GM18867 (cell line): ENCODE results near the gene SETD3.

Source experiments
- ATAC-seq: cut with Tn5 transposase; IDR thresholded peaks from one replicate; pipeline ENCODE4 v1.9.1; 2021; ENCODE audit warnings: mild to moderate bottlenecking, moderate library complexity; ENCODE audit not compliant: unreplicated experiment

Gene SETD3

DNA sequence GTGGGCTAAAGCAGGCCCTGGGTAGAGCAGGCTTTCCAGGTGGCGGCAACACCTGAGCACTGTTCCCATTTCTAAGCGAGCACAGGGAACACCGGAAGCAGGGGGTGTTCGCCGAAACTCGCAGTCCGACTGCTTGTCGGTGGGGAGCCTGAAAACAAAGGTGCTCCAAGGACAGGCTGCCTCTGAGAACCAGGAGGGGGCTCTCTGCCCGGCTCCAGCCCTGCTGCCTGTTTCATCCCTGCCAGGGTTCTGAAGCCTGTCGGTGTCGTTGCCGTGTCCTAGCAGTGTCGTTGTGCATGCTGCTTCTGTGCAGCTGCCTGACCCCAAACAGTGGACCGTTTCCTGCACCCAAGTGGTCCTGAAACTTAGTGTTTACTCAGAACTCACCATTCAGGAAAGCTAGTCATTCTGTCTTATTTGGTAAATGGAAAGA is 22.3 kb upstream of the SETD3 start:
- ATAC-seq = no peak

DNA sequence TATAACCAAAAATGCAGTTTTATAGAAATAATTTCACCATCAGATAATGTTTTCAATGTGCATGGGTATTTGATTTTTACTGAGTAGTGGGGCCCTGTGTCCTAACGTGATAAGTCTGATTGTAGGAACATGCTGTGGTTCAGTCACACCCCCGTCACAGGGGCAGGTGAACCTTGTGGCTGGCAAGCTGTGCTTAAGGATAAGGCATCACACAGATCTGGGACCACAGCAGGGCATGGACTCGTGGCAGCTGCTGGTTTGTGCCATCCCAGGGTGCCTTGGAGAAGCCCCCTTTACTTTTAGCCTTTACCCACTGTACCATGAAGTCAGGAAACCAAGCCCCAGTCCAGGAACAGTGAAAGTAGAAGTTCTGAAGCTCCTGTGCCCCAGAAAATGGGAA is 17.2 kb upstream of the SETD3 start:
- ATAC-seq = no peak

DNA sequence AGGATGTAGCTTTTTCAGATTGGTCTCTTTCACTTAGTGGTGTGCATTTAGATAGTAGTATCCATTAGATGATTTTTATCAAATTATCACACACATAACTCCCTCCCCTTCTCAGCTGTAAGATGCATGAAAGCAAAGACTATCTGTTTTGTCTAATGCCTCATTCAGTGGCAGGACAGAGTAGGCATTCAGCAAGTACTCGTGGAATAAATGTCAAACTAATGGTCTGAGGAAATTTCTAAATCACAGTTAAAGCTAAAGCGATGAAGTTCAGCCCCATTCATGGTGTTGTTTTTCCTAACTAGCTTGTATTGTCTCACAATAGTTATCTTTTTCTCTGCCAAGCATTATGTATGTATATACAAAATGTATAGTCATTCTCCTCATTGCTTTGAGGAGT is 16.7 kb upstream of the SETD3 start:
- ATAC-seq = no peak

DNA sequence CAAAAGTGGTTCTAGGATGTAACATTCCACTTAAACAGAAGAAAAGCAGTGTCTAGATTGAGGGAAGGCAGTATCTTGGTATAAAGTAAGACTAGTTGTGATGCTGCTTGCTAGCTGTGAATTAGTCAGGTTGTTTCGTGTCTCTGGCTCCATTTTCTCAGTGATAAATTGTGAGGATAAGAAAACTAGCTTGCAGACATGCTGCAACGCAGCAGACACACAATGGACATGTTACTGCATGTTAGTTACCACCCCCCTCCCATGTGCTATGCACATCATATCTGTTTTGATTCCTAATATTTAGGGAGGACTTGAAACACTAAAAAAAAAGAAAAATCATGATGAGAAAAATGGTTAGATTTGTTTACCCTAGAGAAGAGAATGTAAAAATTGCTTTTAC is 3.4 kb upstream of the SETD3 start:
- no peak for ATAC-seq

DNA sequence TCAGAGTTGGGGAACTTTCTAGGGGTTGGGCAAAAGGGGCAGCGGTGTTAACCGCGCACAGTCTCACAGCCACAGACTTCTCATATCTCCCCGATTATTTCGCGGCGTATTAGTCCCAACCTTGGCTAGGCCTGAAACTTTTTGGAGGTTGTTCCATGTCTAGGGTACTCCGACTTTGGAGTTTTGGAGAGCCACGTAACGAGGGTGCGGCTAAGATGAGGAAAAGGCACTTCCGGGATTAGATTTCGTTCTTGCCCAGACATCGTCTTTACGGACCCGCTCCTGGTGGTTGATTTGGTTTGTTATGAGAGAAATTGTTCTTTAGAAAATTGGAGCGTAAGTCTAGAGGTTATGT is 1.1 kb upstream of the SETD3 start:
- no peak for ATAC-seq

DNA sequence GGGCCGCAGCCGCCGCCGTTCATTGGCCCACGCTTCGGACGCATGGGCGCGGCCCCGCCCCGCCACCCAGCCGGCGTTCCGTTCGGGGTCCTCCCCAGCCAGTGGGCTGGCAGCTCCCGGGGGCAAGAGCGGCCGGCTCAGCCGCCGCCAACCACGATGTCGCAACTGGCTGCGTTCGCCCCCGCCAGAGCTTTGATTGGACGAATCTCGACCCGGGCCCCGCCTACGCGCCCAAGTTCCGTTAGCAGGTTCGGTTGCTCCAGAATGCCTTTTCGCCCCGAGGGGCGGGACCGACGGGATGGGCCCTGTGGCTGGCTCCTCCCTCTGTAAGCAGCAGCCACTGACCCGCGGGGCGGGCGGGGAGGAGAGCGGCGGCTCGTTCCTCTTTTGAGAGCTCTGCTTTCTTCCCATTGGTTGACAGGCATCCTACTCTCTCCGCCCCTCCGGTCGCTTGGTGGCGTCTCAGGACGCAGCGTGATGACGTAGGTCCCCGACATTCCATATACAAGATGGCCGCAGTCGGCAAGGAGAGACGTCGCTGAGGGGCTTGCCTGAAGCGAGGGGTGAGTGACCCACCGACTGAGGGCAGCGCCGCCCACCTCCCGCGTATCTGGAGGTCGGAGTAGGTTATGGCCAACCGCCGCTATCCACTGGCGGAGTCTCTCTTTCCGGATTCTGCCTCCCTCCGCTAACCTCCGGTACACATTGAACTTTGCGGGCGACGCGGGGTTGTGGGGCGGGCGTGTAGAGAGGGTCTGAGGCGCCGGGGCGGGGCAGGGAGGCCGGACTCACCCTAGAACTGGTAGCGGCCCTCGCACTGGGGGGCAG is 472 bp upstream of the SETD3 start, which contains the start of gene CCNK:
CCNK (plus strand) TSS at position 493 of the 828 bp plus-strand sequence. CDS start 11,269 bp downstream, outside the sequence.
- peak; percentile 82 for ATAC-seq

DNA sequence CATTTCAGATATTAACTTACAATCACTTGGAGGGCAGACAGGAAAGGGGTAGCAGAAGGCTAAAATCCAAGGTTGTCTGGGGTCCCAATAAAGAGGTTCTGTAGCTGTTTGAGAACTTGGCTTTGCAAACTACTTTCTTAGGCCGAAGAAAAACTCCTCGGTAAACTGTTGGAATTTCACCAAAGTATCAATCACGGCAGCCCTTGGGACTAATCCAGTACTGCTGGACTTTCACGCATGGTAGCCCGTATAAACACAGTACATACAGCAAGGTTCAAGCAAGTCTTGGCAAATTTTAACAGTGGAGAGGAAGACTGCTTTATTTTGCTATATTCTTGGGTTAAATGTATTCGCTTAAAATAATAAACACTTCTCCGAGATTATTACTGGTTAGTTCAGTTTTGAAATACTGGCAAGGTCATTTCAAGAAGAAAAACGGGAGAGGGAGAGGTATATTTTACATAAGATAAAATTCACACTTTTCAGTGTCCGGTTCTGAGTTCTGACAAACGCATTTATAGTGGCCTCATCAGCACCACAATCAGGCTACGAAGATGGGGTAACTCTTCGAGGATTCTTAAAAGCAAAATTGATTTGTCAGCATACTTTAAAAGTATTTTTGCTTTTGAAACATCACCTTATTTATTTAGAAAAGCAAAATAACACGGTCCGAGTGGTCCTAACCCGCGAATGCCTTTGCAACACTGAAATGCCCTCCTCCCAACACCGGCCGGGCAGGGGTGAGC is 1.3 kb downstream of the SETD3 start:
- no peak for ATAC-seq

DNA sequence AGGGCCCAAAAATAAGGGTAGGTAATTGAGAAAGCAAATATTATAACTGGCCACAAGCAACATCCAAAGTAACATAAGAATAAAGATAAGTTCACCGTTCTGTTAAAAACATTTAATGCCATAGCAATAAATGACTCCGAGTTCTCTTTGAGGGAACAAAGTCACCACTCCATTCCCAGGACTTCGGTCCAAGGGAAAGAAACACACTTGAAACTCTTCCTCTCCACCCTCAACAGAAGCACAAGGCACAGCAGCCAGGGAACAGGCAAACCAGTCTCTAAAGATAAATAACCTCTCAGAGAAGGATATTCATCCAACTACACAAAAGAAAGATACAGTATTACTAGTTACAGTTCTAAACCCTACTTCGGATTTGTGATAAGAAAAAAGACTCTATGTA is 2.5 kb downstream of the SETD3 start:
- ATAC-seq = no peak

DNA sequence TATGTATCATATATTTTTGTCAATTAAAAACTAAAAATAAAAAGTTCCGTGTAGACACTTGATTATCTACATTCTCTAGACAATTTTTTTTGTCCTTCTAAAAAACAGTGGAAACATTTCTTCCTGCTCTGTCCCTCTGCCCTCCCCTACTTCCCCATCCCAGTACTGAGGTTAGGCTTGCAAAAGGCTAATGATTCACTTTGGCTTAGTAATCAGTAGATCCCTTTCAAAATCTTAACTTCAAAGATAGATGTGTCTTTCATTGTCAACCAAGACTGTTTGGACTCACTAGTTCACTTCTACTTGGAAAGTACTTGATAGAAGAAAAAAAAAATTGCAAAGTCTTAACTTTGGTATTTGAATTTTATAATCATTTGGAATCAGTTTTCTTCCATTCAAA is 3.8 kb downstream of the SETD3 start:
- ATAC-seq = no peak

DNA sequence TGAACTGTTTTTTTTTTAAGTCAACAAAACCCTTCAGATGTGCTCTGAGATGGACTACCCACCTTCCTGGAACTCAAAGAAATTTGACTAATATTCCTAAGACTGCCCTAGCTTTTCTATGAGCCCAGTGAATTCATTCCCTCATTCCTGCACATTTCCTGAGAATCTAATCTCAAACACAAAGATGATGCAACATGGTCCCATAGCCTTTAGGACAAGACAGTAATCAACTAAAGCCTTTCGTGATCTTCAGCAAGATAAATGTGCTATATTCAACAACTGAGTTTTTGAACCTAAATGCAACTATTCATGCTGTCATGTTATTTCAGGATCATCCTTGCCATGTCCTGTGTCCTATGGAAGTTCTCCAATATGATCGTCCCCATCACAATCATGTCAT is 5.0 kb downstream of the SETD3 start:
- ATAC-seq = no peak

DNA sequence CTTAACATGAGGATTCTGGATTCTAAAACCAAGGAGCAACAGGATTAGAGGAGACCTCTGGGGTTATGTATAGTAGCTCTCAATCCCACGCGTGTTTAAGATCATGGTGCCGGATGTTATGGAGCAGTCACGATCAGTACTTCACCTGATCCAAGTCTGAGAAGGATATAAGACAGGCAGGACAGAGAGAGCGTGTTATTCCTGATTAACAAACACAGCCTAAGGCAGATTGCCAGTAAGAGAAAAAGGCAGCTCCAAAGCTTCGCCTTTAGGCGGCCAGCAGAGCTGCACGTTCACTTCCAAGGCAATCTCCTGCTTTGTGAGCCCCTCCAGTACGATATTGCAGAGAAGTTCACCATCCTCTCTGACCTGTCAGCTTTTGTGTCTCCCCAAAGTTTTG is 5.5 kb downstream of the SETD3 start:
- no peak for ATAC-seq

DNA sequence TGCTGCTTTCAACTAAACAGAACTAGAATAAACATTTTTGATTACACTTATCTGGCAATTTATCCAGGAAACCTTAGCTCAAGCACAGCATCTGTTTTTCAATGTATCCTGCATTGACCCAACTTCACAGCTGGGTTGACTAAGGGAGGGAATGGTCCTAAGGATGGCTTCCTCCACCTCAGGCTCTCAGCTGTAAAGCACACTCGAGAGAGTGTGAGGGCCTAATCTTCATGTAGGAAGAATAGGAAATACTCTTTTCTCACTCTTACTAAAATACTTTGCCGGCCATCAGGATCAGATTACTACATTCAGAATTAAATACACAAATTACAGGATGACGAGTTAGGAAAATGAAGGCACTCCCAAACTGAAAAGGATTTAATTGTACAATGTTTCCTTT is 7.2 kb downstream of the SETD3 start:
- no peak for ATAC-seq

DNA sequence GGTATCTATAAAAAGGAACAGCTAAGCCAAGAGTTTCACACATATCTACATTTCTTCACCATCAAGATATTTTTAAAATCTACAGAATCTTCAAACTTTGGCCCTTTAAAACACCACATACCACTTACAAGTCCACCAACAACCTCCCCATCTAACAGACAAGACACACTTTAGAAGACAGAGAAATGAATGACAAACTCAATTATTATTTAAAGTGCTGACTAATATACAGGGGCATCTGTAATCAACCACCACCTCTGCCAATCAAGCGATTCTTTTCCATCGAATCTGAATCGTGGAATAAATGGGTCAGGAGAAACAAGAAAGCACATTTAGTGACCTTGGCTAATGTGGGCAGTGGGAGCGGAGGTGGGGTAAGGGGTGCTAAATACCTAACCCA is 7.7 kb downstream of the SETD3 start:
- no peak for ATAC-seq

DNA sequence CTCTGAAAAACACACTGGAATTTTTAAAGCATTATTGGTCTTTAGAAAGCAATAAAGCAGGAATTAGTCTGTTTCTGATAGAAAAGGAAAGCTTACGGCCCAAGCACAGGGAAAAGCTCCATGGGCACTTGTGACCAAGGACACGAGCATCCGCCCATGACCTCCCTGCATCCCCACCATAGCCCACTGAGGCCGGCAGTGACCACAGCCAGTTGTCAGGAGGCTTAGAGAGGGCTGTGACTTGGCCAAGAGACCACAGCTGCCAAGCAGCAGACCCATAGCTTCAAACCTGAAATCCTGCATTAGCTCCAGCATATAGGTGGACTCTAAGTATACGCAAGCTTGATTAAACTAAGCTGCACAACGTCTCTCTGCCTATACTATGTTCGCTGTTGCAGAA is 8.9 kb downstream of the SETD3 start:
- no peak for ATAC-seq

DNA sequence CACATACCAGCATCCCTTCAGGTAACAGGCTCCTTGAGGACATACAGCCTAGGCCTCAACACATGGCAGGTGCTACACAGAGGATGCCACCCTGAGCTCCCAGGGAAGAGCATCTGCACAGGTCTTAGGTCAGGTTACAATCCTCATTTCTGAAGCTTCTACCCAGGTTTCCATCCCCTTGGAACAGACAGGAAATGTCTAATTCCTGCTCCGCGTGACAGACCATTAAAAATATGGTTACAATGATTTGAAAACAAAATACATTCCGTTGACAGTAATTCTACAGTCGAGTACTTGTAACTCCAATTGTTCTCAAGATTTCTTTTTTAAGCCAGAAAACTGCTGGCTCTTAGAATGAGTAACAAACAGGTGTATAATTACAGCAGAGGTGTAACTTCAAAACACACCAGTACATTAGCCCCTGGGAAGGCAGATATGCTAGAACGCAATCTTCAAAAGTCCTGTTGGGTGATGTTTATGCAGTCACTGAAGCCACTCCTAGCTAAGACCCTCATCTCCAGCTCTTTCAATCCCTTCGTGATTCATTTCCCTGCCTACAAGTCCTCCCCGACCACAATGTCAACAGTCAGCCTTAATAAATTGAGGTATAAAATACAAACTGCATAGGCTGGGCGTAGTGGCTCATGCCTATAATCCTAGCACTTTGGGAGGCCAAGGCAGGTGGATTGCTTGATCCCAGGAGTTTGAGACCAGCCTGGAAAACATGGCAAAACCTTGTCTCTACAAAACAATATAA is 11.6 kb downstream of the SETD3 start:
- ATAC-seq = no peak

DNA sequence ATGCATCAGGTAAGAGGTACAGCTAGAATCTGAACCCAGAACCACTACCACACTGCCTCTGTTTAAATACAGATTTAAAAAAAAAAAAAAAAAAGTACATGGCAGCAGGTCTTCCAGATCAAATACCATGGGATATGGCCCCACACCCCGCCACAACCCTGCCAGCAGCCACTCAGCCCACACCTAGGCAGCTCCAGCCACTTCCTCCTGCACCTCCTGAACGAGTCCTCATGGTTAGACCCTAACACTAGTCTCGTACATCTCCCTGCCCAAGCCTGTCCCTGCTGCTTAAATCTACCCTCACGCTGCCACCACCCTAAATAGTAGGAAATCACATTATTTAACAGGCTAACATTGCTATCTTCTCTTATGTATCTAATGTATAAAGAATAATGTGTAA is 12.6 kb downstream of the SETD3 start:
- no peak for ATAC-seq

DNA sequence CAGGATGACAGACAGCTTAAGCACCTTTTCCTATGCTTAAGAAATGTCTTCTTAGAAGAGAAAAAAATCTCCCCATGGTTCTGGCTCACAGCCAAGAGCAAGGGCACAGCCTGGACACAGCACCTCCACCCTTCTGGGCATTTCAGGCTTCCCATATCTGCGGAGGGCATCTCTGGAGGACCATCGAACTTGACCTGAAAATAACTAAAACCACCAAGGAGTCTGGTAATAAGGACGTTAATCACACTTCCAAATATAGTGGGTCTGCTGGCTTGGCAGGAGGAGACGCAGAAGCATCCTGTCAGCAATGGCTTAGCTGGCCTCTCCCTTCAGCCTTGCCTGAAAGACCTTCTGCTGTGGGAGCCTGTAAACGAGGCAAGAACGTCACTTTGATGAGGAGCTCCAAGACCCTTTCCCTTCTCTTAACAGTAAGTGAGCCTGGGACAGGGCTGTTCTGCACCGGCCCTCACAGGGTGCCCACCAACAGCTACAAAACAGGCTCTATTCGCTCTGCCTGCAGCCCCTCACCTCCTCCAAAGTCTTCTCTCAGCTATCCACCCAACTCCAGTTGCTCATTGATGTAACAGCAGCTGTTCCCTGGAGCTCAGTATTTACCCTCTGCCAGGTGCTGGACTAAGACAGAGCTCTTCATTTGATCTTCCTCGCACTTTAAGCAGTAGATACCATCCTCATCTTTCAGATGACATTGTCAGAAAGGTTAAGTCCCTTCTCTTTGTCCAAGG is 13.2 kb downstream of the SETD3 start:
- no peak for ATAC-seq

DNA sequence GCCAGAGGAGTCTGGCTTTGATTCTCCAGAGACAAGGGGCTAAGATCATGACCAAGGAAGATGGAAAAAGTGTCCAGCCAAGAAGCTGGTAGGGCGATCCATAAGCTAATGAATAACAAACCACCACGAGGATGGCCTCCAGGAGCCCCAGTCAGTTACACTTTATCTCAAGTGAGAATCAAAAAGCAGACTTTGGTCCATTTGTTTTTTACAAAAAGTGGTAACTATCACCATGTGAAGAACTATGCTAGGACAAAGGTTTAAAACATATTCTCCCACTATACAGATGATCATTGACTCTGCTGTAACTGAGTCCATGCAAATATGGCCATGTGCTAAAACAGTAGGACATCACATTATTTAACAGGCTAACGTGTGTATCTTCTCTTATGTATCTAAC is 13.9 kb downstream of the SETD3 start:
- no peak for ATAC-seq

DNA sequence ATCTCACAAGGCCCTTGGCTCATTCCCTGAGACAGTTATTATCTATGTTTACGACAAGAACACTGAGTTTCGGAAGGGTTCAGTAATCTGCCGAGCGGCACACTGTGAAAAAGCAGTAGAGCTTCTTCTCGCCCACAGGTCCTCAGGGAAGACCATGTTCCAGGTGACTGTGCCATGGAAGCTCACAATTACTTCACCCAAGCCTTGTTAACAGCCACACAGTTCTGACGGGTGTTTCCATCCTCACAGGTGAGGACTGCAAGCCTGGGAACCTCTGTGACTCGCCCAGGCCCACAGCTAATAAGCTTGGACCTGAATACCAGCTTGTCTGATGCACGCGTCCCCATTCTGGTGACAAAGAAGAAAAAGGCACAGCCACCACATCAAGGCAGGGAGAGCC is 15.4 kb downstream of the SETD3 start:
- no peak for ATAC-seq

DNA sequence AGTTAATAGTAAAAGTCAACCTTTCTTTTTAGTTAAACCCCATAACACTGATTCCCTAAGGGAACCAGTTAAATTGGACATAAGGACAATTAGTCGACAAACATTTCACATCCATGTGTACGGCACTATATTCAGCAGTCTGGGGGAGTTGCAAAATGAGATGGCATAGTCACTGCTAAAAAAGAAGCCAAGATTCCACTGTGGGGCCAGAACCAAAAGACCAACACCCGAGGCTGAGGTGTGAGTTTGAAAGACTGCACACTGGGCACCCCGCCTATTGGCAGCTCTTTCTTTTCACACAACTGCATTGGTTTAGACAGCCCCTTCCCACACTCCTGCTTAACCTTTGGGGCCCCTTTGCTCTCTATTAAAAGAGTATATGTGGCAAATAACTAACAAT is 16.7 kb downstream of the SETD3 start:
- ATAC-seq = no peak

DNA sequence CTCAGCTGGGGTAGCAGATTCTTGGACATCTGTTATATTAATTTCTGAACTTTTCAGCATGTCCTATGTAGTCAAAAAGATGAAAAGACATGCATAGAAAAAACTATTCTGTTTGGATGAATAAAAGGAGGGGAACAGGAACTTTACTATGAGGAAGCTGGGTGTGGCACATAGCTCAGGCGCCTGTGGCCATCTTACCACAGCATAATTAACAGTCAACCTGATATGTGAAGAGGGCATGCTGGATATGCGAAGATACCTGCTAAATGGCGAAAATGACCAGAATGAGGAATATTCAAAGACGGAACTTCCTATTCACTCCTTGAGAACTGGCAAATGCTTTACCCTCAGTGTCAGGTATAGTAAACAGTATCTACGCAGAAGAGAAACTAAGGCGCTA is 18.4 kb downstream of the SETD3 start:
- ATAC-seq = no peak
